SK-N-SH (cell line): Measurements from ENCODE around the gene DYNC1LI2. TPM values are rescaled to one million over a fixed set of nuclear protein-coding genes. Genes with fewer than 3 reads are reported as not detected.

Source experiments
- CTCF ChIA-PET: fragments of 300-600, 350-600 bp; formaldehyde crosslinking; extraction: SDS; loops from one replicate; lab custom pipeline; 2021; lab: Yijun Ruan, JAX
- POLR2A ChIA-PET: fragments of 350-600 bp; sonication (Branson Sonifier 250); formaldehyde crosslinking; extraction: SDS; loops from one replicate; lab custom pipeline; 2020; ENCODE audit warnings: antibody characterized with exemption, inconsistent platforms; lab: Yijun Ruan, JAX
- DNase-seq: peaks from one replicate; pipeline ENCODE4 v3.0.0; 2012
- H2AFZ ChIP-seq: fragments of 200-600 bp; sonication (generic); 2 replicates; pipeline ENCODE4 v1.8.1; 2016; ENCODE audit warnings: antibody characterized with exemption, mild to moderate bottlenecking, low read depth
- H3F3A ChIP-seq: fragments of 200-600 bp; sonication (generic); replicated peaks from 2 replicates; pipeline ENCODE3; 2016; ENCODE audit warnings: antibody characterized with exemption, mild to moderate bottlenecking; ENCODE audit not compliant: insufficient read depth
- H3K27ac ChIP-seq, 2 experiments: fragments of 200-500 bp in 1 of 2; fragments of 200-600 bp in 1 of 2; sonication (Bioruptor generic) in 1 of 2; sonication (generic), shearing (Covaris generic) in 1 of 2; 2 replicates each; pipeline versions ENCODE4 v1.5.1 to v1.6.1; 2014 to 2016; ENCODE audit warnings: low read depth in 2 of 2, inconsistent platforms in 1 of 2, low read length in 1 of 2, mild to moderate bottlenecking in 1 of 2, mixed read lengths in 1 of 2
- H3K27me3 ChIP-seq: fragments of 200-600 bp; sonication (generic), shearing (Covaris generic); 2 replicates; pipeline ENCODE4 v1.6.1; 2016; ENCODE audit warnings: mixed run types; ENCODE audit not compliant: insufficient read depth
- H3K36me3 ChIP-seq, 2 experiments: fragments of 200-500 bp in 1 of 2; fragments of 200-600 bp in 1 of 2; sonication (Bioruptor generic) in 1 of 2; sonication (generic) in 1 of 2; replicated peaks in 1 of 2; 2 replicates each; pipeline versions ENCODE3 to v1.5.1; 2014 to 2016; ENCODE audit warnings: low read length in 1 of 2, mild to moderate bottlenecking in 1 of 2; ENCODE audit not compliant: insufficient read depth in 2 of 2, control insufficient read depth in 1 of 2
- H3K4me1 ChIP-seq, 2 experiments: fragments of 200-500 bp in 1 of 2; fragments of 200-600 bp in 1 of 2; sonication (Bioruptor generic) in 1 of 2; sonication (generic), shearing (Covaris generic) in 1 of 2; 2 replicates each; pipeline versions ENCODE4 v1.5.1 to v1.6.1; 2014 to 2016; ENCODE audit warnings: low read depth in 1 of 2, low read length in 1 of 2, mixed run types in 1 of 2; ENCODE audit not compliant: insufficient read depth in 2 of 2, control insufficient read depth in 1 of 2
- H3K4me2 ChIP-seq: fragments of 200-600 bp; sonication (generic), shearing (Covaris generic); 2 replicates; pipeline ENCODE4 v1.6.1; 2017; ENCODE audit warnings: mixed run types
- H3K4me3 ChIP-seq, 2 experiments: fragments of 200-500 bp in 1 of 2; fragments of 200-600 bp in 1 of 2; sonication (Bioruptor generic) in 1 of 2; sonication (generic), shearing (Covaris generic) in 1 of 2; 2 replicates each; pipeline versions ENCODE4 v1.5.1 to v1.8.1; 2014 to 2016; ENCODE audit warnings: low read depth in 2 of 2, inconsistent platforms in 1 of 2, low read length in 1 of 2, mild to moderate bottlenecking in 1 of 2, mixed read lengths in 1 of 2, moderate library complexity in 1 of 2
- H3K79me2 ChIP-seq: fragments of 200-600 bp; sonication (generic); 2 replicates; pipeline ENCODE4 v1.8.1; 2017; ENCODE audit warnings: mild to moderate bottlenecking; ENCODE audit not compliant: insufficient read depth
- H3K9ac ChIP-seq: fragments of 200-600 bp; sonication (generic); 2 replicates; pipeline ENCODE4 v1.6.1; 2017; ENCODE audit warnings: mixed run types
- H3K9me2 ChIP-seq: fragments of 200-600 bp; sonication (generic); 2 replicates; pipeline ENCODE4 v1.6.1; 2017; ENCODE audit warnings: mixed run types
- H3K9me3 ChIP-seq: fragments of 200-600 bp; sonication (generic); 2 replicates; pipeline ENCODE4 v1.6.1; 2017; ENCODE audit warnings: mixed run types, mild to moderate bottlenecking, moderate library complexity
- H4K20me1 ChIP-seq: fragments of 200-600 bp; sonication (generic); 2 replicates; pipeline ENCODE4 v1.6.1; 2017; ENCODE audit warnings: mild to moderate bottlenecking, mixed run types; ENCODE audit not compliant: insufficient read depth
- CHD2 ChIP-seq: fragments of 150-350 bp; IDR thresholded peaks from 2 replicates; pipeline ENCODE4 v1.6.1; 2018; ENCODE audit warnings: low read length; ENCODE audit not compliant: partially characterized antibody
- EP300 ChIP-seq, 2 experiments: IDR thresholded peaks; 2 replicates each; pipeline versions ENCODE4 v1.4.0 to v1.6.1; 2012; ENCODE audit warnings: borderline replicate concordance in 1 of 2, low read depth in 1 of 2, low read length in 1 of 2
- EZH2phosphoT487 ChIP-seq: fragments of 200-600 bp; sonication (generic); IDR thresholded peaks from 2 replicates; pipeline ENCODE4 v1.6.1; 2017; ENCODE audit warnings: low read depth, mixed run types, mild to moderate bottlenecking, antibody characterized with exemption, moderate library complexity, borderline replicate concordance
- FOSL2 ChIP-seq: IDR thresholded peaks from 2 replicates; pipeline ENCODE4 v1.4.0; 2012; ENCODE audit warnings: low read depth, mild to moderate bottlenecking, moderate library complexity, borderline replicate concordance
- FOXM1 ChIP-seq: IDR thresholded peaks from 2 replicates; pipeline ENCODE4 v1.4.0; 2012; ENCODE audit warnings: low read depth, mild to moderate bottlenecking
- GATA2 ChIP-seq: sonication (generic); formaldehyde crosslinking; IDR thresholded peaks from 2 replicates; pipeline ENCODE4 v1.5.0; 2020; ENCODE audit warnings: mild to moderate bottlenecking, missing genetic modification reagents
- IRF3 ChIP-seq: fragments of 150-350 bp; IDR thresholded peaks from 2 replicates; pipeline ENCODE4 v1.6.1; 2016; ENCODE audit warnings: mild to moderate bottlenecking, low read depth, low read length
- MEF2A ChIP-seq: IDR thresholded peaks from 2 replicates; pipeline ENCODE4 v1.4.0; 2012; ENCODE audit warnings: low read depth, borderline replicate concordance
- MXI1 ChIP-seq: IDR thresholded peaks from 2 replicates; pipeline ENCODE4 v1.6.1; 2012; ENCODE audit warnings: mild to moderate bottlenecking, low read depth, low read length, improper control_type of control experiment
- RFX5 ChIP-seq: IDR thresholded peaks from 2 replicates; pipeline ENCODE4 v1.6.1; 2012; ENCODE audit warnings: mild to moderate bottlenecking, improper control_type of control experiment, low read length
- RXRA ChIP-seq: IDR thresholded peaks from 2 replicates; pipeline ENCODE4 v1.4.0; 2012; ENCODE audit warnings: low read depth, mild to moderate bottlenecking, borderline replicate concordance
- TCF12 ChIP-seq: IDR thresholded peaks from 2 replicates; pipeline ENCODE4 v1.4.0; 2012
- TEAD4 ChIP-seq: IDR thresholded peaks from 2 replicates; pipeline ENCODE4 v1.4.0; 2012; ENCODE audit warnings: mild to moderate bottlenecking, borderline replicate concordance; ENCODE audit not compliant: insufficient read depth
- ZBTB33 ChIP-seq: IDR thresholded peaks from 2 replicates; pipeline ENCODE4 v1.4.0; 2012; ENCODE audit warnings: low read depth, borderline replicate concordance
- WGBS: methylation state at CpG from one replicate; pipeline ENCODE4 v1.1.6; 2017; ENCODE audit warnings: low lambda C conversion rate; 5-methylcytosine and 5-hydroxymethylcytosine counted together
- polyA plus RNA-seq, 3 experiments: library from polyadenylated mRNA; depleted of rRNA; stranded (reverse); fragments of >200 nt; gene quantifications; 2 replicates each; pipeline ENCODE4 v1.2.3, GENCODE V29; 2012
- TF ChIP-seq, protein P1 (sequence below): IDR thresholded peaks from 2 replicates; pipeline ENCODE4 v1.6.1; 2012; ENCODE audit warnings: mild to moderate bottlenecking, low read depth, low read length, moderate library complexity

DYNC1LI2 gene
- polyA plus RNA-seq, 1 of the 3 experiments (the other 2 are of a cell fraction) = 33.1 TPM

DNA sequence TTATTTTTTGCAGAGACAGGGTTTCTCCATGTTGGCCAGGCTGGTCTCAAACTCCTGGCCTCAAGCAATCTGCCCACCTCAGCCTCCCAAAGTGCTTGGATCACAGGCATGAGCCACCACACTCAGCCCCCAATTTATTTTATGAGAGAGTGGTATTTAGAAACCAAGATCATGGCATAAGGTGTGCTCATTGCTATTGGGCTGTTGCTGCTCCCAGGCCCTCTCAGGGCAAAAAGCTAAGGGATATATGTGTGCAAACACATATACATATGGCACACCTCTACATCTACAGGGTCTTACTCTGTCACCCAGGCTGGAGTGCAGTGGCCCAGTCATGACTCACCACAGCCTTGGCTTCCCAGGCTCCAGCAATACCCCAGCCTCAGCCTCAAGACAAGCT, 39.8 kb downstream of the DYNC1LI2 start:
- ChIA-PET CTCF (interaction anchor here (0.7 to 2.1 kb wide), 4 partner anchors 17 to 156 kb away, joined by 3 to 7 read pairs (median 5); partner anchors contain the start of gene DYNC1LI2), POLR2A (no interaction called here)
- Histone ChIP-seq H3K27ac (no peak overlapping the region), H3K36me3 (no peaks in the 10 kb centered on the region), H3K79me2 (no peaks in the 10 kb centered on the region), H3K9me2 (no peaks in the 10 kb centered on the region), H3K4me2 (no peak overlapping the region), H2AFZ (no peak overlapping the region), H3F3A (no peaks in the 10 kb centered on the region), H3K4me1 (peaks cover 0 to 7% of the 10 kb centered on the region in 2 experiments; a peak in 1 of 4 replicates), H4K20me1 (no peaks in the 10 kb centered on the region), H3K4me3 (no peak overlapping the region), H3K27me3 (no peaks in the 10 kb centered on the region), H3K9me3 (no peaks in the 10 kb centered on the region), H3K9ac (no peak overlapping the region)
- DNase-seq = no peak
- no peak for TF ChIP-seq RFX5
- no peak for TF ChIP-seq EP300 (IDR thresholded peaks at IDR 0.05; ENCODE audit: borderline replicate concordance in 1 of 2, low read depth in 1 of 2, low read length in 1 of 2)
- TF ChIP-seq, protein P1, sequence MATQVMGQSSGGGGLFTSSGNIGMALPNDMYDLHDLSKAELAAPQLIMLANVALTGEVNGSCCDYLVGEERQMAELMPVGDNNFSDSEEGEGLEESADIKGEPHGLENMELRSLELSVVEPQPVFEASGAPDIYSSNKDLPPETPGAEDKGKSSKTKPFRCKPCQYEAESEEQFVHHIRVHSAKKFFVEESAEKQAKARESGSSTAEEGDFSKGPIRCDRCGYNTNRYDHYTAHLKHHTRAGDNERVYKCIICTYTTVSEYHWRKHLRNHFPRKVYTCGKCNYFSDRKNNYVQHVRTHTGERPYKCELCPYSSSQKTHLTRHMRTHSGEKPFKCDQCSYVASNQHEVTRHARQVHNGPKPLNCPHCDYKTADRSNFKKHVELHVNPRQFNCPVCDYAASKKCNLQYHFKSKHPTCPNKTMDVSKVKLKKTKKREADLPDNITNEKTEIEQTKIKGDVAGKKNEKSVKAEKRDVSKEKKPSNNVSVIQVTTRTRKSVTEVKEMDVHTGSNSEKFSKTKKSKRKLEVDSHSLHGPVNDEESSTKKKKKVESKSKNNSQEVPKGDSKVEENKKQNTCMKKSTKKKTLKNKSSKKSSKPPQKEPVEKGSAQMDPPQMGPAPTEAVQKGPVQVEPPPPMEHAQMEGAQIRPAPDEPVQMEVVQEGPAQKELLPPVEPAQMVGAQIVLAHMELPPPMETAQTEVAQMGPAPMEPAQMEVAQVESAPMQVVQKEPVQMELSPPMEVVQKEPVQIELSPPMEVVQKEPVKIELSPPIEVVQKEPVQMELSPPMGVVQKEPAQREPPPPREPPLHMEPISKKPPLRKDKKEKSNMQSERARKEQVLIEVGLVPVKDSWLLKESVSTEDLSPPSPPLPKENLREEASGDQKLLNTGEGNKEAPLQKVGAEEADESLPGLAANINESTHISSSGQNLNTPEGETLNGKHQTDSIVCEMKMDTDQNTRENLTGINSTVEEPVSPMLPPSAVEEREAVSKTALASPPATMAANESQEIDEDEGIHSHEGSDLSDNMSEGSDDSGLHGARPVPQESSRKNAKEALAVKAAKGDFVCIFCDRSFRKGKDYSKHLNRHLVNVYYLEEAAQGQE = no peak
- no peak for TF ChIP-seq CHD2
- no peak for TF ChIP-seq IRF3
- TF ChIP-seq ZBTB33 = no peak
- no peak for TF ChIP-seq GATA2 (CRISPR knock-in tag)
- TF ChIP-seq MEF2A = no peak
- no peak for TF ChIP-seq EZH2phosphoT487

DNA sequence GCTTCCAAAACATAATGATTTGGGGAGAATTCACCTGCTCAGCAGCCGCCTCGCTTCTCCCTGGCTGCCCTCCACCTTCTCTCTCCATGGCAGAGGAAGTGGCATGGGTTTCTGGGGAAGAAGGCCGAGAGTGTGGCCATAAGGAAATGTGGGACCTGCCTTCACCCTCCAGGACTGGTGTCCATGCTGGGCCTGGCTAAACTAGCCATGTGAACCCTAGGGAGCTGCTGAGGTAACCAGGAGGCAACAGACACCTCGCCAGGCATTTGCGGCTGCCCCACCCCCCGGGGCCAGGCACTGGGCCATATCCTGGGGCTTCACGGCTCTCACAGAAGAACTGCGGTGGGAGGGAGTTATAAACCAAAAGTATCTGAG, 44.9 kb downstream of the DYNC1LI2 start:
- POLR2A ChIA-PET = no interaction called here
- peak overlapping the region; percentile 55; the same call in 1 of the 2 replicates for H2AFZ ChIP-seq
- TF ChIP-seq EP300 (IDR thresholded peaks at IDR 0.05; ENCODE audit: borderline replicate concordance in 1 of 2, low read depth in 1 of 2, low read length in 1 of 2) = no peak
- TF ChIP-seq TEAD4 = no peak
- TF ChIP-seq MXI1 = no peak
- no peak for TF ChIP-seq EZH2phosphoT487
- TF ChIP-seq FOSL2 = no peak
- no peak for TF ChIP-seq TCF12
- no peak for TF ChIP-seq RXRA
- TF ChIP-seq RFX5 = no peak
- no peak for TF ChIP-seq FOXM1
- no peak for TF ChIP-seq MEF2A
- TF ChIP-seq, protein P1 = no peak

More for the DNA sequence above, 44.9 kb downstream of the DYNC1LI2 start:
- Histone ChIP-seq H3K27ac (no peak overlapping the region), H3K79me2 (no peaks in the 10 kb centered on the region), H3K9me2 (no peaks in the 10 kb centered on the region), H3K4me3 (no peak overlapping the region), H3K9me3 (no peaks in the 10 kb centered on the region), H3K27me3 (no peaks in the 10 kb centered on the region), H3K4me2 (no peak overlapping the region), H3F3A (peaks cover 6% of the 10 kb centered on the region), H3K36me3 (no peaks in the 10 kb centered on the region), H3K9ac (no peak overlapping the region), H4K20me1 (no peaks in the 10 kb centered on the region), H3K4me1 (peaks cover 0 to 11% of the 10 kb centered on the region in 2 experiments; a peak in 1 of 4 replicates)
- WGBS = 85% methylated on average over 8 of the region's 8 CpGs
- DNase-seq = no peak
- CTCF ChIA-PET = interaction anchor here (1.2 to 1.5 kb wide), 2 partner anchors 11 to 97 kb away, joined by 4 read pairs; no protein-coding TSS in a partner anchor
